ENCODE results near the gene CALML3. TPM values are rescaled to one million over a fixed set of nuclear protein-coding genes. Genes with fewer than 3 reads are reported as not detected.

Gene CALML3
- polyA plus RNA-seq, 1 donor from 2014 or later, result not detected

- H3K27me3 ChIP-seq (ENCODE audit: insufficient read depth, low read depth, low read length), result no peaks in the 10 kb centered on the region
- H3K27ac ChIP-seq (ENCODE audit: low read length), result no peak overlapping the region
- H3K9me3 ChIP-seq (ENCODE audit: low read length), result no peaks in the 10 kb centered on the region
- H3K4me3 ChIP-seq (ENCODE audit: low read length), result no peak overlapping the region
- H3K9me2 ChIP-seq (ENCODE audit: insufficient read depth, low read length), result no peaks in the 10 kb centered on the region
- no peaks in the 10 kb centered on the region for H3K79me2 ChIP-seq (replicated peaks; ENCODE audit: insufficient read depth, low read length)
- no peaks in the 10 kb centered on the region for H3K36me3 ChIP-seq (ENCODE audit: insufficient read depth, low read length)
- H2AFZ ChIP-seq (ENCODE audit: low read depth, low read length), result no peak overlapping the region
- H3K4me2 ChIP-seq (ENCODE audit: low read length), result no peak overlapping the region
- no peaks in the 10 kb centered on the region for H4K20me1 ChIP-seq (ENCODE audit: insufficient read depth)
- H3K9ac ChIP-seq (ENCODE audit: low read length), result no peak overlapping the region
- H3F3A ChIP-seq (ENCODE audit: insufficient read depth, low read length, poor library complexity, severe bottlenecking), result no peaks in the 10 kb centered on the region
- no peak for TF ChIP-seq EZH2 (IDR thresholded peaks at IDR 0.05; ENCODE audit: borderline replicate concordance, insufficient read depth, low read length, poor library complexity, severe bottlenecking)
- no peak for TF ChIP-seq POLR2AphosphoS5 (IDR thresholded peaks at IDR 0.05)
- TF ChIP-seq REST (IDR thresholded peaks at IDR 0.05; ENCODE audit: borderline replicate concordance), result no peak
- no peak for TF ChIP-seq TAF1 (IDR thresholded peaks at IDR 0.05; ENCODE audit: low read depth)
- TF ChIP-seq EP300 (conservative IDR thresholded peaks at IDR 0.05; ENCODE audit: poor library complexity, severe bottlenecking), result no peak
- no peak for TF ChIP-seq MXI1 (conservative IDR thresholded peaks at IDR 0.05; ENCODE audit: poor library complexity, severe bottlenecking)
- TF ChIP-seq CTCF (IDR thresholded peaks at IDR 0.05; ENCODE audit: poor library complexity, severe bottlenecking), result no peak
- TF ChIP-seq RAD21 (conservative IDR thresholded peaks at IDR 0.05), result no peak
- no peak for TF ChIP-seq SMC3 (conservative IDR thresholded peaks at IDR 0.05; ENCODE audit: poor library complexity)
Observed at GRCh38 chr10:5504146-5505072, 20.4 kb upstream of the CALML3 start.

GRCh38 chr10:5506246-5506645 is 18.5 kb upstream of the CALML3 start:
- H3K36me3 ChIP-seq (ENCODE audit: insufficient read depth, low read length), result no peaks in the 10 kb centered on the region
- TF ChIP-seq POLR2AphosphoS5 (IDR thresholded peaks at IDR 0.05) (no peak), CTCF (IDR thresholded peaks at IDR 0.05; ENCODE audit: poor library complexity, severe bottlenecking) (no peak), EZH2 (IDR thresholded peaks at IDR 0.05; ENCODE audit: borderline replicate concordance, insufficient read depth, low read length, poor library complexity, severe bottlenecking) (no peak)
- H3K9me3 ChIP-seq (ENCODE audit: low read length), result no peaks in the 10 kb centered on the region
- no peaks in the 10 kb centered on the region for H3K9me2 ChIP-seq (ENCODE audit: insufficient read depth, low read length)
- no peaks in the 10 kb centered on the region for H3F3A ChIP-seq (ENCODE audit: insufficient read depth, low read length, poor library complexity, severe bottlenecking)
- no peak overlapping the region for H3K4me3 ChIP-seq (ENCODE audit: low read length)
- no peaks in the 10 kb centered on the region for H3K79me2 ChIP-seq (replicated peaks; ENCODE audit: insufficient read depth, low read length)
- no peaks in the 10 kb centered on the region for H4K20me1 ChIP-seq (ENCODE audit: insufficient read depth)
- no peak overlapping the region for H3K4me2 ChIP-seq (ENCODE audit: low read length)
- no peaks in the 10 kb centered on the region for H3K27me3 ChIP-seq (ENCODE audit: insufficient read depth, low read depth, low read length)
- no peak overlapping the region for H3K9ac ChIP-seq (ENCODE audit: low read length)
- no peak overlapping the region for H2AFZ ChIP-seq (ENCODE audit: low read depth, low read length)
- H3K27ac ChIP-seq (ENCODE audit: low read length), result no peak overlapping the region

All from neural cell (in vitro differentiated cells).